ENCODE results near the gene B4GALT5.
"Not testable (repeated sequence)": the region's sequence is repeated elsewhere in the genome, so short reads cannot be mapped to it uniquely, and the experiment has no call there.

The B4GALT5 gene

DNA sequence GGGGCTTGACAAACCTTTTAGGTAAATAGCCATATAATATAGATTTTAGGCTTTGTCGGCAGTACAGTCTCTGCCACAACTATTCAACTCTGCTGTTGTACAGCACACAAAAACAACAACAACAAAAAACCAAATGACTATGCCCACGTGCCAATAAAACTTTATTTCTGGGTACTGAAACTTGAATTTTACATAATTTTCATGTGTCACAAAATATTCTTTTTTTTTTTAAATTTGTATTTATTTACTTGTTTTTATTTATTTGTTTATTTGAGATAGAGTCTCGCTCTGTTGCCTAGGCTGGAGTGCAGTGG is 34.8 kb upstream of the B4GALT5 start:
- peaks cover 10% of the 10 kb centered on the region for H3K4me1 Mint-ChIP-seq
- ATAC-seq (ENCODE audit: low read depth) (no peak), DNase-seq (ENCODE audit: low spot score in 2 of 2) (no peak)
- H3K9me3 Mint-ChIP-seq, result no peaks in the 10 kb centered on the region
- no peak overlapping the region for H3K27ac Mint-ChIP-seq
- H3K4me3 Mint-ChIP-seq, result no peak overlapping the region
- H3K36me3 Mint-ChIP-seq, result no peaks in the 10 kb centered on the region
- no peaks in the 10 kb centered on the region for H3K27me3 Mint-ChIP-seq

DNA sequence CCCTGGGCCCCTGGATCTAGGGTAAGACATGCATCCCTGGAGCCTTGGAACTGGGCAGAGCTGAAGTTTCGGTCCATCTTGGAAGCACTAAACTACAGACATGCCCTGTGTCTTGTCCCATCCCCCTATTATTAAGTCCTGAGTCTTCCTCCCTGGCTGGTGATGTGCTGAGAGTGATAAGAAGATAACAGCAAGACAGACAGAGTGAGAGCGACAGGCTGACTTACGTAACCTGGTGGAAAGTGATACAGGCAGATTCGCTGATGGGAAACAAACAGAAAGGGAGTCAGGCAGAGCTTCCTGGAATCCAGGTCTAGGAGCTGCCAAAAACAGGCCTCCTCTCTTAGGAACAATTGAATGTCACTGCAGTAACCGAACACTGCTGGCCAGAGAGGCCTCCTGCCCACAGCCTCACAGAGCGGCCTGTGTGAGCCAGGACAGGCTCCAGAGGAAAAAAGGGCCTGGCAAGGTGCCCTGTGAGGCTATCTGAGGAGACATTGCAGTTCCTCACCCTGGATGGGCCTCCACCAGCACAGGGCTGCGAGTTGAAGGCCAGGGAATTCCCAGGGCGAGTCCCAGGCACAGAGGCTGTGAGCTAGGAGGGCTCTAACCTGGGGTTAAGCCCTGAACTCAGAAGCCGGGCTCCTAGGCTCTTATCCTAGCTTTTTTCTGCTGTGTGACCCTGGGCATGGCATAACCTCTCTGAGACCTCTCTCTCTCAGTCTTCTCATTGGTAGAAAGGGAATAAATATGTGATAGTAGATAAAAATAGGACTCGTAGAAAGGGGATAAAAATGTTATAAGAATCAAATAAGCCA is 34.2 kb upstream of the B4GALT5 start:
- H3K27me3 Mint-ChIP-seq, result no peaks in the 10 kb centered on the region
- peaks cover 10% of the 10 kb centered on the region for H3K4me1 Mint-ChIP-seq
- no peak overlapping the region for H3K27ac Mint-ChIP-seq
- H3K4me3 Mint-ChIP-seq, result no peak overlapping the region
- H3K36me3 Mint-ChIP-seq, result no peaks in the 10 kb centered on the region
- ATAC-seq (ENCODE audit: low read depth), result no peak
- DNase-seq (ENCODE audit: low spot score in 2 of 2), result no peak
- H3K9me3 Mint-ChIP-seq, result no peaks in the 10 kb centered on the region

GRCh38 chr20:49742948-49743347 is 29.3 kb upstream of the B4GALT5 start:
- H3K4me3 Mint-ChIP-seq, result no peak overlapping the region
- H3K36me3 Mint-ChIP-seq, result no peaks in the 10 kb centered on the region
- DNase-seq (ENCODE audit: low spot score in 2 of 2) (no peak), ATAC-seq (ENCODE audit: low read depth) (no peak)
- no peak overlapping the region for H3K27ac Mint-ChIP-seq
- H3K27me3 Mint-ChIP-seq, result no peaks in the 10 kb centered on the region
- H3K4me1 Mint-ChIP-seq, result peaks cover 2% of the 10 kb centered on the region
- H3K9me3 Mint-ChIP-seq, result no peaks in the 10 kb centered on the region

DNA sequence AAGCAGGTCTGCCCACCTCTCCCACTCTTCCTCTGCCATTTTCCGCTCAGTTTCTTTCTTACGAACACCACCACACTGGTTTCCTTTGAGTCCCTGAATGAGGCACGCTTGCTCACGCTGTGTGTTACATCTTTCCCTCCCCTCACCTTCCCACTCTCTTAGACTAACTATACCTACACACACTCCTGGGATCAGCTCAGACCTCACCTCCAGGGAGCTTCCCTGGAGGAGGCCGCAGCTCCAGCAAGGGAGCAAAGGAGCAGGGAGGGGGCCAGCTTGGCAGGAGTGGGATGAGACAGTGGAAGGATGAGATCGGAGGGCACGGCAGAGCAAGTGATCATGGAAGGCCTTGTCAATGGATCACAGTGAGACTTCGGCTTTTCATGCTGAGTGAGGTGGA is 28.3 kb upstream of the B4GALT5 start:
- H3K9me3 Mint-ChIP-seq, result no peaks in the 10 kb centered on the region
- H3K4me3 Mint-ChIP-seq, result no peak overlapping the region
- H3K4me1 Mint-ChIP-seq, result peaks cover 2% of the 10 kb centered on the region
- no peak for ATAC-seq (ENCODE audit: low read depth)
- no peaks in the 10 kb centered on the region for H3K27me3 Mint-ChIP-seq
- no peak overlapping the region for H3K27ac Mint-ChIP-seq
- DNase-seq (ENCODE audit: low spot score in 2 of 2), result no peak
- no peaks in the 10 kb centered on the region for H3K36me3 Mint-ChIP-seq

DNA sequence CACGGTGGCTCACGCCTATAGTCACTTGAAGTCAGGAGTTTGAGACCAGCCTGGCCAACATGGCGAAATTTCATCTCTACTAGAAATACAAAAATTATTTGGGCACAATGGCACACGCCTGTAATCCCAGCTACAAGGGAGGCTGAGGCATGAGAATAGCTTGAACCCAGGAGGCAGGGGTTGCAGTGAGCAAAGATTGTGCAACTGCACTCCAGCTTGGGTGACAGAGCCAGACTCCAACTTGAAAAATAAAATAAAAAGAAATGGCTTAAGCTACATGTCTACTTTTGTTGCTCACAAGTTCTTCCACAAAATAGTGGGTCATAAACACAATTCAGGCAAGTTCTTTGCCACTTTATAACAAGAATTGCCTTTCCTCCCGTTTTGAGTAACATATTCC is 27.1 kb upstream of the B4GALT5 start:
- Mint-ChIP-seq H3K27ac (no peak overlapping the region), H3K4me3 (no peak overlapping the region), H3K9me3 (peaks cover 1% of the 10 kb centered on the region), H3K36me3 (peaks cover 1% of the 10 kb centered on the region), H3K27me3 (no peaks in the 10 kb centered on the region), H3K4me1 (peaks cover 2% of the 10 kb centered on the region)
- ATAC-seq (ENCODE audit: low read depth) (no peak), DNase-seq (ENCODE audit: low spot score in 2 of 2) (no peak)

DNA sequence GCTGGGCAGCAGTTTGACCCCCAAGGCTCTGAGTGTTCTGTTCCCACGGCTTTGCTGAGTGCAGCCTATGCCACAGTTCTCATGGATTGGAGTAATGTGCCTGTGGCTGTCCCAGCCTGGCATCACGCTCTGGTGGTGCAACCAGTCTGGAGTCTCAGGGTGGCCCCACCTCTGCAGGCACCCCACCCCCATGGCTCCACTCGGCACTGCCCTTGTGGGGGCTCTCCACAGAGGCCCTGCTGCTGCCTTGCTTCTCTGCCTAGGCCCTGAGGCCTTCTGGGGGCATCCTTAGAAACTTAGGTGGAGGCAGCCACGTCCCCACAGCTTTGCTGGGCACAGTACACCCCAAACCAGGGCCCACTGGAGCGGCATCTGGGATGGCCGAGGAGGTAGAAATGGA is 25.4 kb upstream of the B4GALT5 start:
- Mint-ChIP-seq H3K27me3 (no peaks in the 10 kb centered on the region), H3K9me3 (peaks cover 1% of the 10 kb centered on the region), H3K4me1 (no peaks in the 10 kb centered on the region), H3K4me3 (no peak overlapping the region), H3K36me3 (peaks cover 1% of the 10 kb centered on the region), H3K27ac (no peak overlapping the region)
- no peak for ATAC-seq (ENCODE audit: low read depth)
- no peak for DNase-seq (ENCODE audit: low spot score in 2 of 2)

GRCh38 chr20:49737260-49737659 is 23.6 kb upstream of the B4GALT5 start:
- DNase-seq (ENCODE audit: low spot score in 2 of 2) (no peak), ATAC-seq (ENCODE audit: low read depth) (peak; percentile 31)
- Mint-ChIP-seq H3K4me1 (no peaks in the 10 kb centered on the region), H3K4me3 (no peak overlapping the region), H3K9me3 (peaks cover 1% of the 10 kb centered on the region), H3K27me3 (no peaks in the 10 kb centered on the region), H3K27ac (no peak overlapping the region), H3K36me3 (peaks cover 1% of the 10 kb centered on the region)

DNA sequence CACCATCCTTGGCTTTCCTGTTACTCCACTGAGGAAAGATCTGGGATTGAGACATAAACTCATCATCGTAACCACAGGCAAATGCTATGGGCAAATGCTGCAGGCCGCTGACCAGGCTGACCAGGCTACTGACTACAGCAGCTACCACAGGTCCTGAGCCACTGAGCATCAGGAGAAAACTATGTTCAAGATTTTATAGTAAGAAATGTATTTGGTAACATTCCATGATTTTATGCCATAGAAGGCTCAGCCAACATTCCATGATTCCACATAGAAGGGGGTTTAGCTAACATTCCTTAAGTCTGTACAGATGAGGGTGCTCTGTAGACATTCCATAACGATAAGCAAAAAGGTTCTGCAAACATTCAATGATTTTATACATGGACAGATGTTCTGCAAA is 16.1 kb upstream of the B4GALT5 start:
- DNase-seq (ENCODE audit: low spot score in 2 of 2) (no peak), ATAC-seq (ENCODE audit: low read depth) (no peak)
- Mint-ChIP-seq H3K27ac (no peak overlapping the region), H3K27me3 (no peaks in the 10 kb centered on the region), H3K9me3 (no peaks in the 10 kb centered on the region), H3K4me3 (no peak overlapping the region), H3K36me3 (no peaks in the 10 kb centered on the region), H3K4me1 (peaks cover 8% of the 10 kb centered on the region)

GRCh38 chr20:49727894-49728885 is 14.5 kb upstream of the B4GALT5 start:
- H3K27ac Mint-ChIP-seq, result no peak overlapping the region
- H3K36me3 Mint-ChIP-seq, result no peaks in the 10 kb centered on the region
- no peaks in the 10 kb centered on the region for H3K27me3 Mint-ChIP-seq
- ATAC-seq (ENCODE audit: low read depth) (no peak), DNase-seq (ENCODE audit: low spot score in 2 of 2) (no peak)
- H3K4me1 Mint-ChIP-seq, result peaks cover 9% of the 10 kb centered on the region
- no peak overlapping the region for H3K4me3 Mint-ChIP-seq
- H3K9me3 Mint-ChIP-seq, result no peaks in the 10 kb centered on the region

DNA sequence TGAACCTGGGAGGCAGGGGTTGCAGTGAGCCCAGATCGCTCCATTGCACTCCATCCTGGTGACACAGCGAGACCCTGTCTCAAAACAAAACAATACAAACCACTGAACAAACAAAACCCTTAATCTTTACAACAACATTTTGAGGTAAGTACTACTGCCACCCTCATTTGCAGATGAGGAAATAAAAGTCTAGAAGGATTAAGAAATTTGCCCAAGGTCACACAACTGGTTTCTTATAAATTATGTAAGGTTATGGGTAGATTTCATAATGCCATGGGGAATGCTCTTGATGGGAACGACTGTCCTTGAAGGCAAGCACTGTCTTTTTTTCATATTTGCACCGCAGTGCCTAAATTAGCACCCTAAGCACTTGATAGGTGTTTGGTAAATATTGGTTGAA is 13.8 kb upstream of the B4GALT5 start:
- DNase-seq (ENCODE audit: low spot score in 2 of 2) (no peak), ATAC-seq (ENCODE audit: low read depth) (no peak)
- no peaks in the 10 kb centered on the region for H3K36me3 Mint-ChIP-seq
- H3K27me3 Mint-ChIP-seq, result no peaks in the 10 kb centered on the region
- H3K4me3 Mint-ChIP-seq, result no peak overlapping the region
- H3K27ac Mint-ChIP-seq, result no peak overlapping the region
- peaks cover 9% of the 10 kb centered on the region for H3K4me1 Mint-ChIP-seq
- H3K9me3 Mint-ChIP-seq, result no peaks in the 10 kb centered on the region

DNA sequence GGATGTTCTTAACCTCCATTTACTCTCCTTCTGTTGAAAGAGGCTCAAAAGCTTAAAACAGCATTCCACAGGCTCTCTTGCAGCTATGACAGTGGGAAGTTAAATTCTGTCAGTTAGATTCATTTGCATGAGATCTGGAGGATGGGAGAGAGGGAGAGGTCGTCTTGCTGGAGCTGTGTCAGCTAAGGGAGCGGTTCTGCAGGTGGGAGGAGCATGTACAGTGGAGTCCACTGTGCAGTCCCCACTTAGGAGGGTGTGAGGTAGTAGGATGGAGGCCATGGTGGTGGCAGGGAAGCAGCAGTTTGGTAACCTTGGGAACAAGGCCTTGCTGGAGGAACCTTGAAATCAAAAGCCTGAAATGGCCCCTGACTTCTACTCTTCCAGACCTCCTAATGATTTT is 12.0 kb upstream of the B4GALT5 start:
- H3K4me1 Mint-ChIP-seq, result peaks cover 9% of the 10 kb centered on the region
- ATAC-seq (ENCODE audit: low read depth), result no peak
- no peaks in the 10 kb centered on the region for H3K9me3 Mint-ChIP-seq
- no peak for DNase-seq (ENCODE audit: low spot score in 2 of 2)
- no peaks in the 10 kb centered on the region for H3K36me3 Mint-ChIP-seq
- H3K27ac Mint-ChIP-seq, result no peak overlapping the region
- no peaks in the 10 kb centered on the region for H3K27me3 Mint-ChIP-seq
- H3K4me3 Mint-ChIP-seq, result no peak overlapping the region

- not testable (repeated sequence) for H3K9me3 Mint-ChIP-seq; H3K36me3 Mint-ChIP-seq; DNase-seq (ENCODE audit: low spot score in 2 of 2); H3K27me3 Mint-ChIP-seq; H3K27ac Mint-ChIP-seq; H3K4me3 Mint-ChIP-seq; ATAC-seq (ENCODE audit: low read depth); H3K4me1 Mint-ChIP-seq
These were observed 11.5 kb upstream of the B4GALT5 start for GRCh38 chr20:49725224-49725606.

GRCh38 chr20:49724408-49725223 is 10.9 kb upstream of the B4GALT5 start:
- no peaks in the 10 kb centered on the region for H3K9me3 Mint-ChIP-seq
- no peak overlapping the region for H3K4me3 Mint-ChIP-seq
- DNase-seq (ENCODE audit: low spot score in 2 of 2) (no peak), ATAC-seq (ENCODE audit: low read depth) (peak; percentile 48)
- H3K4me1 Mint-ChIP-seq, result peaks cover 9% of the 10 kb centered on the region
- no peaks in the 10 kb centered on the region for H3K36me3 Mint-ChIP-seq
- no peaks in the 10 kb centered on the region for H3K27me3 Mint-ChIP-seq
- H3K27ac Mint-ChIP-seq, result no peak overlapping the region

DNA sequence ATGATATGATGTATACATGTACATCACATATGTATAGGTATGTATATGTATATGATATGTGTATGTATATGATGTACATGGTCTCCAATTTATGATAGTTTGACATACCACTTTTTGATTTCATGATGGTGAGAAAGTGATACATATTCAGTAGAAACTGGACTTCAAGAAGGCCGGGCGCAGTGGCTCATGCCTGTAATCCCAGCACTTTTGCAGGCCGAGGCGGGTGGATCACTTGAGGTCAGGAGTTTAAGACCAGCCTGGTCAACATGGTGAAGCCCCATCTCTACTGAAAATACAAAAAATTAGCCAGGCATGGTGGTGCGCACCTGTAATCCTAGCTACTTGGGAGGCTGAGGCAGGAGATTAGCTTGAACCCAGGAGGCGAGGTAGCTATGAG is 10.1 kb upstream of the B4GALT5 start:
- not testable (repeated sequence) for H3K36me3 Mint-ChIP-seq; H3K27ac Mint-ChIP-seq; H3K4me1 Mint-ChIP-seq; ATAC-seq (ENCODE audit: low read depth); DNase-seq (ENCODE audit: low spot score in 2 of 2); H3K27me3 Mint-ChIP-seq; H3K4me3 Mint-ChIP-seq; H3K9me3 Mint-ChIP-seq
